GM18951 (cell line): ENCODE measurements around the gene FBXL3.

ENCODE experiments used
- POLR2A ChIP-seq: IDR thresholded peaks from 4 replicates; pipeline ENCODE4 v1.6.1; 2011; ENCODE audit warnings: mild to moderate bottlenecking; ENCODE audit not compliant: insufficient read length, insufficient read depth; ENCODE audit errors: extremely low read depth
- in situ Hi-C: fragments of 300-500 bp; cut with MboI; formaldehyde crosslinking; loops from one replicate; pipeline ENCODE4 v1.12.0; 2022; ENCODE audit warnings: low sequenced_read_pairs, mixed read lengths, inconsistent platforms; ENCODE audit not compliant: unreplicated experiment

The FBXL3 gene, protein sequence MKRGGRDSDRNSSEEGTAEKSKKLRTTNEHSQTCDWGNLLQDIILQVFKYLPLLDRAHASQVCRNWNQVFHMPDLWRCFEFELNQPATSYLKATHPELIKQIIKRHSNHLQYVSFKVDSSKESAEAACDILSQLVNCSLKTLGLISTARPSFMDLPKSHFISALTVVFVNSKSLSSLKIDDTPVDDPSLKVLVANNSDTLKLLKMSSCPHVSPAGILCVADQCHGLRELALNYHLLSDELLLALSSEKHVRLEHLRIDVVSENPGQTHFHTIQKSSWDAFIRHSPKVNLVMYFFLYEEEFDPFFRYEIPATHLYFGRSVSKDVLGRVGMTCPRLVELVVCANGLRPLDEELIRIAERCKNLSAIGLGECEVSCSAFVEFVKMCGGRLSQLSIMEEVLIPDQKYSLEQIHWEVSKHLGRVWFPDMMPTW

GRCh38 chr13:77026861-77027621 is at the start of gene FBXL3:
TSS of gene FBXL3 (minus strand) at chr13:77027159. CDS start at chr13:77021860, 5,299 bp downstream.
- in situ Hi-C loops: no loop called here
- TF ChIP-seq POLR2A: peak; percentile 79

- in situ Hi-C loops: no loop called here
- TF ChIP-seq POLR2A: no peak
These were observed 40.6 kb upstream of the FBXL3 start for GRCh38 chr13:77067519-77067918.

- no peak for TF ChIP-seq POLR2A
- in situ Hi-C loops: no loop called here
These were observed 38.6 kb upstream of the FBXL3 start for GRCh38 chr13:77065461-77066147.

GRCh38 chr13:77062097-77062496 is 35.1 kb upstream of the FBXL3 start:
- in situ Hi-C loops: no loop called here
- no peak for TF ChIP-seq POLR2A

DNA sequence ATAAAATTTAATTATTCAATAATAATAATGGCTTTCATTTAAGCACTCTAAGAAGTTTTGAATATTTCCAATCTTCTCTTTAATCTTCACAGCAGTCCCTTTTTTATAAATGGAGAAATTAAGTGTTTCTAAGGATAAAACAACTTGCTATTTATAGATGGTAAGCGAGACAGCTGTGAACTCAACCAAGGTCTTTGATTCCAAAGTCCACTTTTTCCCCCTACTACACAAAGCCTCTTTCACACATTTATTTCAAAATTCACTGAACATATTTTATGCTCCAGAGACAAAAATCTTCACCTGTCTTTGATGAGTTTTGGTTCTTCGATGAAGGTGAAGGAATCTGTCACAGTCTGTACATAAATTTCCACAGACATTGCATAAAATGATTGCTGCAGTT is 34.4 kb upstream of the FBXL3 start:
- no peak for TF ChIP-seq POLR2A
- in situ Hi-C loops: no loop called here

DNA sequence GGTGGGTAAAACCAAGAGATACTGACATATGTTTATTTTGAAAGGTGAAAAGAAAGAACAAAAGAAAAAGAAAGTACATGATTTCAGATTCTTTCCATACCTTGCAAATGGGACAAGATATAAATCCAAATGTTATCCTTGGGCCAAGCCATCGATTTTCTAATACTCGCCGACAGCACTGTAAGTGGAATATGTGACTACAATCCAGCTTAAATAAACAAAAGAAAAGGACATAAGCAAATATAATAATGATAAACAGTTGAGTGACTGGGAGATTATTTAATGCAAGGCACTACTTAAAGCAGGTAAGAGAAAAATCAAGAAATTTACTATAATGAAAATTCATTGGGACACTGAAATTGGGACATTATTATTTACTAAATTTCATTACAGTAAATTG is 29.9 kb upstream of the FBXL3 start:
- in situ Hi-C loops: no loop called here
- no peak for TF ChIP-seq POLR2A

DNA sequence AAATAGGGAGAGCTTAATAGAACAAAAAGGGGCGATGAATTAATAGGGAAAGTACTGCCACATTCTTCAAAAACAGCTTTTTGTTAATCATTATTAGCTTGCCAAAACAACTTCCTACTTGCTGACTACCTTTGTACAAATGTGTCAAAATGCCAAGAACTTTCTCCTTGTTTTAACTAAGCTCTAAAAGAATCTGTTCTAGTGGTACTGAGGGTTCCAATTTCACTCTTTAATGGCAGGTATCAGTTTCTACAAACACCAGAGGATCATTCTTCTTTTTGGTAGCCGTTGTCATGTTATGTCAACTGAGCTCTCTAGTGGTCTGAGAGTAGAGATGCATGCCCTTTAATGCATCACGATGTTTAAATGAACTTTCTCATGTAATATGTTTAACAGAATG is 29.4 kb upstream of the FBXL3 start:
- TF ChIP-seq POLR2A: no peak
- in situ Hi-C loops: no loop called here

- in situ Hi-C loops: no loop called here
- no peak for TF ChIP-seq POLR2A
These were observed 28.2 kb upstream of the FBXL3 start for GRCh38 chr13:77055158-77055557.

DNA sequence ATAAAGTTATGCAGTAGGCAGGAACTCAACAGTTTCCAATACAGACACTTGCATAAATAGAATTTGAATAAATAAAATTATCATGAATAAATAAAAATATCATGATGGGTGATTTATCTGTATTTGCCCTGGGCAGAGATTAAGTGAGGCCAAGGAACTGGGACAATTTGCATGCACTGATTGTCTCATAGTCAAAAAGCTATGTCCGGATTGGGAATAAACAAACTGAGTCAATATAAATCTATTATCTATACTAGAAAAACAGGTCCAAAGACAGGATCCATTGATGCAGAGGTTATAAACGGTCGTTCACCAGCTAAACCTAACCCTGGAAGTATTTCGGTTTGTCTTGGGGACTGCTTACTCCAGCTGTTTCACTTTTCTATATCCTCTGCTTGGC is 26.2 kb upstream of the FBXL3 start:
- in situ Hi-C loops: no loop called here
- TF ChIP-seq POLR2A: no peak

DNA sequence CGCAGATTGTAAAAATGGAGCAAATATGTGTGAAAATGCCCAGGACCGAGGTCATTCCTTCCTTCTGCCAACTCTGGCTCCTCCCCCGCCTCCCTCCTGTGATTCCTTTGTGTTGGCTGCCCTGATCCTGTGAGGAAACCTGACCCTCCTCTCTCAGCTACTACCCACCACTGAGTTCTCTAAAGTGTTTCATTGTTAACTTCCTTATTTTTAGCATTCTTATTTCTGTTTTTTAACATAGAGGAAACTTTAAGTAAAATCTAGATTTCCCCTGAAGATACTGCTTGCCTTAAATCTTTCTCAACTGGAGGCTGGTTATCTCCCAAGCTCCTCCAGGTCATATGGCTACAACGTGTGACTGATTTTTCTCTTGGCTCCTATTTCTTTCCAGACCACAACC is 21.7 kb upstream of the FBXL3 start:
- no peak for TF ChIP-seq POLR2A
- in situ Hi-C loops: no loop called here

DNA sequence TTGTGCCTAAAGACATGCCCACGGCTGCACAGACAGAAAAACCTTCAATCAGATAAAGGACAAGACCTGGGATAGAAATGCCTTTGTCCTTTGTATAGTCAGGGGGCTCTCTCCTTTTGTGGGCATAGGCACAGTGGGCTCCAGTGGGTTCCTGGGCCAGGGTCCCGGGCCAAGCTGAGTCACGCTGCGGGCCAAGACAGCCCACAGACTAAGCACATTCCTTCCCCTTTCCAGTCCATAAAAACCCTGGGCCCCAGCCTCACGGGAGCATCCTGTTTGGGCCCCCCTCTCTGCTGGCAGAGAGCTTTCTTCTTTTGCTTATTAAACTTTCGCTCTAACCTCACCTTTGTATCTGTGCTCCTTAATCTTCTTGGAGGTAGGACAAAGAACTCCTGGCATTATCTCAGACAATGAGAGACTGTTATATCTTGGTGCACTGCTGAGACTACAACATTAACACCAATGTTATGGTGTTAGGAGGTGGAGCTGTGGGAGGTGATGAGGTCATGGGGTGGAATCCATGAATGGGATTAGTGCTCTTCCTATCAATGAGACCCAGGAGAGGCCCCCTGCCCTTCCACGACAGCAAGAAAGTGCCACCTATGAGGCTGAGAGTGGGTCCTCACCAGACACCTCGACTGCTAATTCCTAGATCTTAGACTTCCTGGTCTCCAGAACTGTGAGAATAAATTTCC is 20.8 kb upstream of the FBXL3 start:
- in situ Hi-C loops: no loop called here
- TF ChIP-seq POLR2A: no peak

- in situ Hi-C loops: no loop called here
- TF ChIP-seq POLR2A: no peak
These were observed 15.7 kb upstream of the FBXL3 start for GRCh38 chr13:77042566-77043177.
